Measurements from ENCODE around the gene FLVCR2.

DNA sequence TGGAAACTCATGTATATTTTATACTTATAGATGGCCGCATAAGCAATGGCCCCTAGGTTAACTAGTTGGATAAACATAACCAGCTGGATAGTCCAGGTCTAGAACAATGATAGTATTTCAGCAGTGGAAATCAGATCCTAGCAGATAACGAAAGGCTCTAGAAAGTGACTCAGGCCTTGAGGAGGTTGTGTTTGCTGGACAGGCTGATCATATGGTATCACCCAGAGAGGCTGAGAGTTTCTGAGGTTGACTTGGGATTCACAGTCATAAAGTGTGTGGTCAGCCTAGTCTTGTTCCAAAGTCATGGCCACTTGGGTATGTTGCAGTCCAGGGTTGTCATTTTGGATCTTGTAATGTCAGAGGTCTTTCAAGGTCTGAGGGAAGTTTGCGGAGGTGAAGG is 16.8 kb downstream of the FLVCR2 start:
- TF ChIP-seq, protein P1, sequence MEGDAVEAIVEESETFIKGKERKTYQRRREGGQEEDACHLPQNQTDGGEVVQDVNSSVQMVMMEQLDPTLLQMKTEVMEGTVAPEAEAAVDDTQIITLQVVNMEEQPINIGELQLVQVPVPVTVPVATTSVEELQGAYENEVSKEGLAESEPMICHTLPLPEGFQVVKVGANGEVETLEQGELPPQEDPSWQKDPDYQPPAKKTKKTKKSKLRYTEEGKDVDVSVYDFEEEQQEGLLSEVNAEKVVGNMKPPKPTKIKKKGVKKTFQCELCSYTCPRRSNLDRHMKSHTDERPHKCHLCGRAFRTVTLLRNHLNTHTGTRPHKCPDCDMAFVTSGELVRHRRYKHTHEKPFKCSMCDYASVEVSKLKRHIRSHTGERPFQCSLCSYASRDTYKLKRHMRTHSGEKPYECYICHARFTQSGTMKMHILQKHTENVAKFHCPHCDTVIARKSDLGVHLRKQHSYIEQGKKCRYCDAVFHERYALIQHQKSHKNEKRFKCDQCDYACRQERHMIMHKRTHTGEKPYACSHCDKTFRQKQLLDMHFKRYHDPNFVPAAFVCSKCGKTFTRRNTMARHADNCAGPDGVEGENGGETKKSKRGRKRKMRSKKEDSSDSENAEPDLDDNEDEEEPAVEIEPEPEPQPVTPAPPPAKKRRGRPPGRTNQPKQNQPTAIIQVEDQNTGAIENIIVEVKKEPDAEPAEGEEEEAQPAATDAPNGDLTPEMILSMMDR (IDR thresholded peaks at IDR 0.05), result no peak
- no peak for TF ChIP-seq POLR2AphosphoS5 (IDR thresholded peaks at IDR 0.05)
- no peak for TF ChIP-seq POLR2A (IDR thresholded peaks at IDR 0.05)
